Adrenal gland (tissue), 12 donors: ENCODE data around the gene ADRA1B. TPM values are rescaled to one million over a fixed set of nuclear protein-coding genes. Genes with fewer than 3 reads are reported as not detected.
A peak's percentile ranks its signal among the peaks of the same experiment; 100 is the strongest.

Source experiments
- DNase-seq, 7 donors: peaks; one replicate each; pipeline ENCODE4 v3.0.0-alpha.2; 2019 to 2020
- H3K27ac ChIP-seq, 5 donors: fragments of 200-600 bp; sonication (generic) in 4 of 5; 1 replicate in 3 of 5; 2 replicates in 2 of 5; pipeline versions ENCODE4 v1.5.1 to v1.8.0; 2016 to 2020; ENCODE audit warnings: mild to moderate bottlenecking in 1 of 5
- H3K27me3 ChIP-seq: fragments of 200-600 bp; 2 replicates; pipeline ENCODE4 v1.8.0; 2021
- H3K36me3 ChIP-seq, 2 donors: fragments of 200-600 bp; replicated peaks in 1 of 2; 1 replicate in 1 of 2; 2 replicates in 1 of 2; pipeline versions ENCODE4 v1.5.1 to v1.8.0; 2018 to 2022
- H3K4me1 ChIP-seq, 2 donors: fragments of 200-600 bp; replicated peaks in 1 of 2; 1 replicate in 1 of 2; 2 replicates in 1 of 2; pipeline versions ENCODE4 v1.5.1 to v1.8.0; 2018 to 2021
- H3K4me3 ChIP-seq, 4 donors: fragments of 200-600 bp; sonication (generic) in 3 of 4; one replicate each; pipeline ENCODE4 v1.5.1; 2016 to 2018
- H3K9me3 ChIP-seq, 3 donors: fragments of 200-600 bp; sonication (generic) in 1 of 3; replicated peaks in 1 of 3; 1 replicate in 2 of 3; 2 replicates in 1 of 3; pipeline versions ENCODE4 v1.5.1 to v1.8.0; 2016 to 2021
- CTCF ChIP-seq, 6 experiments: fragments of 450-650 bp in 4 of 6; fragments of 200-600 bp in 2 of 6; sonication (generic) in 1 of 6; IDR thresholded peaks; 1 replicate in 5 of 6; 2 replicates in 1 of 6; pipeline versions ENCODE4 v1.5.1 to v1.8.0; 2016 to 2021; ENCODE audit warnings: antibody characterized with exemption in 6 of 6, mild to moderate bottlenecking in 2 of 6, moderate library complexity in 1 of 6
- POLR2A ChIP-seq, 2 donors: fragments of 450-650 bp; IDR thresholded peaks; one replicate each; pipeline ENCODE4 v1.6.1; 2017; ENCODE audit warnings: antibody characterized with exemption in 2 of 2, mild to moderate bottlenecking in 2 of 2, moderate library complexity in 1 of 2
- WGBS, 4 donors: extraction: QIAGEN DNeasy Blood & Tissue Kit in 2 of 4; methylation state at CpG; one replicate each; pipeline versions ENCODE4 v1.1.5 to v1.1.7; 2013 to 2017; 5-methylcytosine and 5-hydroxymethylcytosine counted together
- intact Hi-C, 2 donors: fragments of 100-400 bp; cut with DNase I; formaldehyde crosslinking; loops; one replicate each; pipeline versions ENCODE4 v1.14.1 to v1.15.0; 2022 to 2023
- polyA plus RNA-seq, 3 donors: library from polyadenylated mRNA; stranded (reverse); fragments of 200-250 nt in 2 of 3; fragments of 350-450 nt in 1 of 3; fragmentation: Illumina TruSeq in 1 of 3; extraction: RNeasy Lipid Tissue Mini Kit (QIAGEN cat#74804) in 1 of 3; gene quantifications; one replicate each; pipeline ENCODE4 v1.2.3, GENCODE V29; 2013 to 2014
- total RNA-seq, 9 donors: library from RNA; depleted of rRNA in 4 of 9; stranded (reverse); fragments of >200 nt in 4 of 9; fragments of 120-200 nt in 1 of 9; fragmentation: NEBNext Ultra II Directional in 1 of 9; extraction: Animal tissue kit (Norgen Biotek cat#: 25700) in 1 of 9; gene quantifications; one replicate each; pipeline versions ENCODE4 v1.1.0 to v1.2.4, GENCODE V29; 2013 to 2023
- donor health status: healthy with polysubstance abuse.
- donor health status: Bipolar disorder and iron deficiency.
- donor health status: DM: yes; HTN: yes; CAD: no.
- donor health status: DM: no; HTN: no; CAD: no.
- donor health status: DM: no; HTN: no; CAD: no.
- donor health status: DM: yes; HTN: yes; CAD: no.

The ADRA1B gene
- total and polyA plus RNA-seq, 12 donors, result 0.67 to 12.1 (median 4.2) TPM; not detected in 1

GRCh38 chr5:159883522-159883950, 32.7 kb upstream of the ADRA1B start:
- Histone ChIP-seq H3K4me3 (no peak overlapping the region), H3K27me3 (no peaks in the 10 kb centered on the region), H3K9me3 (no peaks in the 10 kb centered on the region), H3K27ac (peak overlapping the region in 1 of 5 donors; percentile 68), H3K4me1 (no peaks in the 10 kb centered on the region), H3K36me3 (no peaks in the 10 kb centered on the region)
- DNase-seq, result no peak
- intact Hi-C loops, result no loop called here
- no peak for TF ChIP-seq POLR2A (IDR thresholded peaks at IDR 0.05)
- no peak for TF ChIP-seq CTCF (IDR thresholded peaks at IDR 0.05)

DNA sequence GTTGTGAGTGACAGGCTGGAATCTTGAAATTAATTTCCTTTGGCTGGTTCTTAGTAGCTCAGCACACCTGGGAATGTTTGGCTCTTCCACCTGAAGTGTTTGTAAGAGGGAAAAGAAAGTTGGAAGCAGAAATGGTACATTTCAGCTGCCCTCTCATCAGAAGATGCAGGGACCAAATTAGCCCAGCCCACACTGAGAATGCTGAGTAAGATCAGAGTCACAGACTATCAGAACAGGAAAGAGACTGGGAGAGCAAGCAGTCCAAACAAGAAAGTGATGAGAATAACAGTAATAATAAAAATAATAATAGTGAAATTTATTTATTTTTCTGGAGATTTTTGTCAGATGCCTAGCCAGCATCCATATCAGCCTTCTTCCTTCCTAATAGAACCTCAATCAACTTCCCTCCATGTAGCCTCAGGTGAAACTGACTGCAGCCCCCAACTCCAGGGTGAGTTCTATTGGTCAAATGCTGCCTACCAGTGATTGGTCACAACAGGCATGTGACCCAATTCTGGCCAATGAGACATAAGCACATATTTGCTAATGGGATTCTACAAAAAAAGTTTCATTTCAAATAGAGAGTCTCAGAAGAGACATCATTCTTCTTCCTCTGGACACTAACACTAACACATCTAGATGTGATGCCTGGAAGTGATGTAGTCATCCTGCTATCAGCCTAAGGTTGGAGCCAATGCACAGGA, 31.2 kb upstream of the ADRA1B start:
- Histone ChIP-seq H3K36me3 (no peaks in the 10 kb centered on the region), H3K27me3 (no peaks in the 10 kb centered on the region)
- TF ChIP-seq POLR2A (IDR thresholded peaks at IDR 0.05), result no peak

DNA sequence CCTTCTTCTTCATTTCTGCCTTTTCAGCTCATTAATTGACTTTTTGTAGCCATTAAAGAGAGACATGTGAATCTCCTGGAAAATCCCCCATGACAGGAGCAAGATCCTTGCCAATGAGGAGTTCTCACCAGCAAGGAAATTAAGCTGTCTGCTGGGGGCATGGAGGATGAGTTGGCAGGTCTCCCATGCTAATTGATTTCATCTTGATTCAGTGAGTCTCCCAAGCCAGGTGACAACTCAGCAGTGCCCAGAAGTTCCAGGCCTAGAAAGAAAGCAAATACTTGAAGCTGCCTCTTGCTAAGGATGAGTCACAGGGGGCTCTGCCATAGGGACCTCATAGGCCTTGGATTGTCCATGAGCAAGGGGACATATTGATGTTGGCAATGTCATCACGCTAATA, 30.0 kb upstream of the ADRA1B start:
- H3K4me3 ChIP-seq, result no peak overlapping the region
- H3K27ac ChIP-seq, result no peak overlapping the region
- no peaks in the 10 kb centered on the region for H3K9me3 ChIP-seq
- no peaks in the 10 kb centered on the region for H3K36me3 ChIP-seq
- no peaks in the 10 kb centered on the region for H3K4me1 ChIP-seq
- TF ChIP-seq CTCF (IDR thresholded peaks at IDR 0.05), result no peak
- no peak for TF ChIP-seq POLR2A (IDR thresholded peaks at IDR 0.05)
- DNase-seq, result no peak
- 84 to 89% (median 87%) methylated on average over 1 of the region's 1 CpG for WGBS, 4 donors
- no peaks in the 10 kb centered on the region for H3K27me3 ChIP-seq
- intact Hi-C loops, result no loop called here

More for the DNA sequence above, 31.2 kb upstream of the ADRA1B start:
- intact Hi-C loops, result no loop called here
- Histone ChIP-seq H3K27ac (no peak overlapping the region), H3K4me1 (no peaks in the 10 kb centered on the region), H3K4me3 (no peak overlapping the region), H3K9me3 (no peaks in the 10 kb centered on the region)
- no peak for DNase-seq

DNA sequence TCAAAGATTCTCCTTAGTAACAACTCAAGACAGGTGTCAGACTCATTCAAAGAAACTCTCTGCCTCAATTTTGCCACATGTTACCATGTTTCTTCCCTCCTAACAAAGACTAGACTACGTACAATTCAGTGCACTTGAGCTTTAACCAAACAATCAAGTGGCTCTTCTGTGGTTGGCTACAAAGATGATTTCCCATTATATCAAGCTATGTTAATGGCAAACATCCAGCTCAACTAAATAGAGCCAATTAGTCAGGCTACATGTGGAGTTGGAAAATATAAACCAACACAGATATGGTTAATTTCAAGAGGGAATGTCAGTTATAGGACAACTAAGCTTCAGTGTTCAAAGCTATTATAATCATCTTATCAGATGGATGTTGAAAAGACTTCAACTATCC, 29.2 kb upstream of the ADRA1B start:
- WGBS, 4 donors, result 56 to 82% (median 76%) methylated on average over 1 of the region's 1 CpG
- TF ChIP-seq POLR2A (IDR thresholded peaks at IDR 0.05), result no peak
- TF ChIP-seq CTCF (IDR thresholded peaks at IDR 0.05), result no peak
- H3K27ac ChIP-seq, result no peak overlapping the region
- no peak for DNase-seq
- intact Hi-C loops, result no loop called here
- no peaks in the 10 kb centered on the region for H3K9me3 ChIP-seq
- no peaks in the 10 kb centered on the region for H3K27me3 ChIP-seq
- H3K36me3 ChIP-seq, result no peaks in the 10 kb centered on the region
- no peak overlapping the region for H3K4me3 ChIP-seq
- no peaks in the 10 kb centered on the region for H3K4me1 ChIP-seq

DNA sequence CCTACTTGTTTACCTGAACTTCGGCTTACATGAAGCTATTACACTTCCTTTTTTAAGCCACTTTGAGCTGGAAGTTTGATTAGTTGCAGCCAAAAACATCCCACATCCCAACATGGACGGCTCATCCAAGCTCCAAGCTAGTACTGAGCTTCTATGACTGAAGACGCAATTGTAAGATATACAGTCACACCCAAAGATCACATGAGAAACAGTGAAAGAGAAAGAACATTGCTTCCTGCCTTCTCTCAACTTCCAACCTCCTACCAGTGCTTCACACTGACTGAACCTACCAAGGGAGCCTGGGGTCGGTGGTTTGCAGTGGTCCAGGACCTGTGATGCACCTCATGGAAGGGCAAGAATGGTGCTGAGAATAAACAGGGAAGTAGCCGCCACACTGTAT, 27.4 kb upstream of the ADRA1B start:
- H3K4me3 ChIP-seq, result no peak overlapping the region
- H3K27ac ChIP-seq, result no peak overlapping the region
- TF ChIP-seq CTCF (IDR thresholded peaks at IDR 0.05) (no peak), POLR2A (IDR thresholded peaks at IDR 0.05) (no peak)
- no peak for DNase-seq
- intact Hi-C loops, result no loop called here
- no peaks in the 10 kb centered on the region for H3K36me3 ChIP-seq
- H3K27me3 ChIP-seq, result no peaks in the 10 kb centered on the region
- no peaks in the 10 kb centered on the region for H3K4me1 ChIP-seq
- 81 to 86% (median 84%) methylated on average over 5 of the region's 5 CpGs for WGBS, 4 donors
- H3K9me3 ChIP-seq, result no peaks in the 10 kb centered on the region
